GM19438 (cell line): ENCODE measurements around the gene KIAA1671.

Experiments
- ATAC-seq: cut with Tn5 transposase; IDR thresholded peaks from one replicate; pipeline ENCODE4 v1.9.1; 2021; ENCODE audit warnings: low read depth; ENCODE audit not compliant: unreplicated experiment

Gene KIAA1671

GRCh38 chr22:24950272-24950902 lies 2.1 kb upstream of the KIAA1671 start:
- ATAC-seq: no peak

GRCh38 chr22:24952837-24953383 lies 394 bp downstream of the KIAA1671 start:
- ATAC-seq: no peak

- no peak for ATAC-seq
These were observed 1.0 kb downstream of the KIAA1671 start for GRCh38 chr22:24953384-24954113.

DNA sequence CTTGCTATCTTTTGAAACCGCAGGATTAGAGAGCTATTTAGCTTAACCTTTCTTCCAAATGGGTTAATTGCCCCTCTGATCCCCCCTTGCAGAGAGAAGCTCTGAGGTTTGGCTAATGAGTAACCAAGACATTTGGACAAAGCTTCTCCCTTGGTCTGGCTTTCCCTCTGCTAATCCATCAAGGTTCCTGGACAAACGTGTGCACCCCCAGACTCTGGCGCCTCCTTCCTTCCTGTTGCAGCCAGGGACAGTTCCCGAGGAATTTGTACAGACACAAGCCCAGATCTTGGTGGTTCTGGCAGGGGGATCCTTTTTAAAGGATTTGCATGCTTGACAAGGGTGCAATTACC lies 1.6 kb downstream of the KIAA1671 start:
- ATAC-seq: no peak

GRCh38 chr22:24954856-24955255 lies 2.3 kb downstream of the KIAA1671 start:
- ATAC-seq: no peak

DNA sequence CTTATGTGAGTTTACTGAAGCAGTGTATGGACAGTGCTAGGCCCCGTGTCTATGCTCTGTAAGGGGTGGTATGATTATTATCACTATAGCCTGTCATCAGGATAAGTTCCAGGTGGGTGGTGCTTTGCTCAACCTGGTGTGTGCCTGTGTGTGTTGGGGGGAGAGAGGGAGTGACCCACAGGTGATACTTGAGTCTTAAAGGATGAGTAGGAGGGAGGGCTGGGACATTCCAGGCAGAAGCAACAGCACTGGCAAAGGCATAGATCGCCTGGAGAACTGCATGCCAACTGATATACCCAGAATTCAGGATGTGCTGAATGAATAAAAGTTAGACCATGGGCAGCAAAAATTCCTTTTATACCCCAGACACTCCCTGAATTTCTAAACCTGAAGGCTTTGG lies 4.5 kb downstream of the KIAA1671 start:
- ATAC-seq: no peak

- ATAC-seq: no peak
These were observed 8.8 kb downstream of the KIAA1671 start for GRCh38 chr22:24961217-24961844.

- no peak for ATAC-seq
These were observed 9.6 kb downstream of the KIAA1671 start for GRCh38 chr22:24962094-24962493.

GRCh38 chr22:24962835-24963234 lies 10.3 kb downstream of the KIAA1671 start:
- no peak for ATAC-seq

GRCh38 chr22:24964441-24964840 lies 11.9 kb downstream of the KIAA1671 start:
- no peak for ATAC-seq

GRCh38 chr22:24965822-24966626 lies 13.5 kb downstream of the KIAA1671 start:
- ATAC-seq: no peak

DNA sequence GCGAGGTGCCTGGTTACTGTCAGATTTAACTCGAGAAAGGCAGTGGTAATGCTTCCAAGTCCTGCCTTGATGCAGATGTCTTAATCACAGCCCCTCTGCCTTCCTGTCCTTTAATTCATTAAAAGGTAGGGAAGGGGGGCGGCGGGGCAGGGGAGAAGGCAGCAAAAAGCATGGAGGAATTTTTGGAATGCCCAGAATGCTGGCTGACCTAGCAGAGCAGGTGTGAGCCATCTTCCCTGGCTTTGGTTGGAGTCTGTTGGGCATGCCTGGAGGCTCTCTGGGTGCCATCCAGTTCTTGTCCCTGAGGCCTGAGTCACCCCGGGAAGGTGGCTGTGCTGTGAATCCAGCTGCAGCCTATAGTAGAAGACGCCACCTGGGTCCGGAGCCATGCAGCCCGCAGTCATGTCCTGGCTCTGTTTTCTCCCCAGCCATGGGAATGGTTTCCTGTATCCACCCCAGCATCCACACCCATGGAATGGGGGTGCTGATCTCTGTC lies 15.6 kb downstream of the KIAA1671 start:
- ATAC-seq: no peak

DNA sequence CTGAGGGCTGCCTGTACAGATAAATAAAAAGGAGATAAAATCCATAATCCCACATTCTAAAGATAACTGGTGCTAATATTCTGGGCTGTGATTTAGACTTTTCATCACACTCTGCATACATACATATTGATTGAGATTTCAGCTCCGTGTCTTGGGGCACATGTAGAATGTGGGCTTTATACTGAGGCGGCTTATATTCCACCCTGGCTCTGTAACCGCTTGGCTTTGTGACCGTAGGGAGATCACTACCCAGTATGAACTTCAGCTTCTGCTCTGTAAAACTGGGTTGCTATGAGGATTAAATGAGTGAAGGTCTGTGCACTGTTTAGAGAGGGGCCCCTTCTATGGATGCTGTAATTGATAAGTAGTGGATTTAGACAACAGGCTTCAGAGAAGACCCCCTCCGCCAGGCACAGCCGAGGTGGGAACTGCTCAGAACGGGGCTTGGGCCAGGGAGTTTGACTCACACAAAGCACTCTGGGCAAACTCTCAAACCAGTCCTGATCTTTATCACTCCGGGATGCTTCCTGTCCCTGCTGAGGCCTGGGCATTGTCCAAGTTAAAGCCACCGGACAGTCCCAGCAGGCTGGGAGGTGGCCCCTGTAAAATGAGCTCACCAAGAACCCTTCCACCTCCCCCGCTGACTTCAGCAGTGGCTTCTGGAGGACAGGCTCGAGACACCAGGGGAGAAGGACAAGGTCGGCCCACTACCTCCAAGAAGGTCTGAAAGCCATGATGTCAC lies 17.2 kb downstream of the KIAA1671 start:
- ATAC-seq: no peak

- no peak for ATAC-seq
These were observed 19.9 kb downstream of the KIAA1671 start for GRCh38 chr22:24972369-24972768.

DNA sequence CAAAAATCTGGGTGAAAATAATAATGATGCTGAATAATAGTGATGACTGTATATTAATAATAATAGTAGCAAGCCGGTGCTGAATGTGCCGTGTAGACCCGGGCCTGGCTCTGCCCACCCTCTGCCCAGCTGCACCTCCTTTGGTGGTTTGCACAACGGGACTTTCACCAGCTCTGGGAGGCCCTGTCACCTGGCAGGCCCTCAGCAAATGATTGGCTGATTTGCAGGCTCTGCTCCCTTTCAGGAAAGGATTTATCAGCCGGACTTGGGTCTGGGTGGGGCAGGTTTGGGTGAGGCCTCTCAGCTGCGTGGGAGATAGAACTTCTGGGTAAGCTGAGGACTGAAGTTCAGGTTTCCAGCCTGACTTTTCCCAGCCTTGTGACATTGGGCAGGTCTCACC lies 21.4 kb downstream of the KIAA1671 start:
- ATAC-seq: no peak

DNA sequence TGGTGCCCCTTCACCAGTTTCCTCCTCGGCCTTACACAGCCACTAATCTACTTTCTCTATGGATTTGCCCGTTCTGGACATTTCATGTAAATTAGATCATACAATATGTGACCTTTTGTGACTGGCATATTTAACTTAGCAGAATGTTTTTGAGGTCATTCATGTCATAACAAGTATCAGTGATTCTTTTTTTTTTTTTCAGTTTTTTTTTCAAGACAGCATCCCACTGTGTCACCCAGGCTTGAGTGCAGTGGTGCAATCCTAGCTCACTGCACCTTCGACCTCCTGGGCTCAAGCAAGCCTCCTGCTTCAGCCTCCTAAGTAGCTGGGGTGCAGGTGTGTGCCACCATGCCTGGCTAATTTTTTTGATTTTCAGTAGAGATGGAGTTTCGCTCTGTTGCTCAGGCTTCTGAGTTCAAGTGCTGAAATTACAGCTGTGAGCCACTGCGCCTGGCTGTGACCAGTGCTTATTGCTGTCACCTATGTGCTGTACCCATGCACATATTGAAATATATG lies 22.7 kb downstream of the KIAA1671 start:
- no peak for ATAC-seq

DNA sequence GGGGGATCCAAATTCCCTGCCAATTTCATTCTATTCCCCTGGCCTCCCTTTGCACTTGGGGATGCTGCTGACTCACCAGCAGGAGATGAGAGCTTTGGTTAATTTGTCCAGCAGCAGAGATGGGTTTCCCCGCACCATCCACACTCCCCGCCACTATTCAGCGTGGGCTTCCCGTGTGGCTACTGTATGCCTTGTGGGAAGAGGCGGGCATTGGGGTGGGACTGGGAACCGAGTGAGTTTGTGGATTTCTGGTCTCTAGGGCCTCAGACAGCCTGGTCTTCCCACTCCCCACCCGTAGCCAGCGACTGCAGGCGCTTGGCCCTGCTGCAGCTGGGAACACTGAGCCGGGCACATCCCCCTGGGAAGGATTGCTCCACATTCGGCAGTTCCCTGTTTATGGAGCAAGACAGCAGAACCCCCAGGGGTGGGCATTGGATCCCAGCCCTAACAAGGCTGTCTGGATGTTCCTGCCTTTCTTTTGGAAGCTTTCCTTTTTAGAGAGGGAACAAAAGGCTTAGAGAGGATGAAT lies 23.4 kb downstream of the KIAA1671 start:
- no peak for ATAC-seq

- ATAC-seq: no peak
These were observed 24.1 kb downstream of the KIAA1671 start for GRCh38 chr22:24976442-24977218.
